NT2/D1 (cell line): Measurements from ENCODE around the gene SMTN.
"Not testable (repeated sequence)": the region's sequence is repeated elsewhere in the genome, so short reads cannot be mapped to it uniquely, and the experiment has no call there.

Experiments used
- DNase-seq: peaks from one replicate; pipeline ENCODE4 v3.0.0-alpha.2; 2011; ENCODE audit warnings: low read depth, low spot score
- H3K27me3 ChIP-seq: 2 replicates; pipeline ENCODE4 v1.6.0; 2011; ENCODE audit warnings: mild to moderate bottlenecking; ENCODE audit not compliant: insufficient read length, insufficient read depth
- H3K36me3 ChIP-seq: 2 replicates; pipeline ENCODE4 v1.6.1; 2011; ENCODE audit warnings: mild to moderate bottlenecking, low read length, mixed read lengths; ENCODE audit not compliant: insufficient read depth, insufficient read length
- H3K4me1 ChIP-seq: 2 replicates; pipeline ENCODE4 v1.5.1; 2011; ENCODE audit not compliant: insufficient read depth, insufficient read length
- H3K4me3 ChIP-seq: 2 replicates; pipeline ENCODE4 v1.5.1; 2011; ENCODE audit warnings: low read depth; ENCODE audit not compliant: insufficient read length
- H3K9ac ChIP-seq: 2 replicates; pipeline ENCODE4 v1.6.0; 2011; ENCODE audit warnings: low read depth; ENCODE audit not compliant: insufficient read length
- H3K9me3 ChIP-seq: 2 replicates; pipeline ENCODE4 v1.5.1; 2011; ENCODE audit warnings: mild to moderate bottlenecking, low read length; ENCODE audit not compliant: insufficient read depth
- SUZ12 ChIP-seq: IDR thresholded peaks from 2 replicates; pipeline ENCODE4 v1.6.1; 2011; ENCODE audit not compliant: insufficient read length, insufficient read depth; ENCODE audit errors: extremely low read depth
- YY1 ChIP-seq: IDR thresholded peaks from 2 replicates; pipeline ENCODE4 v1.6.1; 2011; ENCODE audit not compliant: insufficient read length, insufficient read depth
- ZNF274 ChIP-seq: IDR thresholded peaks from 2 replicates; pipeline ENCODE4 v1.6.1; 2011; ENCODE audit warnings: mild to moderate bottlenecking, low read depth, low read length

The SMTN gene

DNA sequence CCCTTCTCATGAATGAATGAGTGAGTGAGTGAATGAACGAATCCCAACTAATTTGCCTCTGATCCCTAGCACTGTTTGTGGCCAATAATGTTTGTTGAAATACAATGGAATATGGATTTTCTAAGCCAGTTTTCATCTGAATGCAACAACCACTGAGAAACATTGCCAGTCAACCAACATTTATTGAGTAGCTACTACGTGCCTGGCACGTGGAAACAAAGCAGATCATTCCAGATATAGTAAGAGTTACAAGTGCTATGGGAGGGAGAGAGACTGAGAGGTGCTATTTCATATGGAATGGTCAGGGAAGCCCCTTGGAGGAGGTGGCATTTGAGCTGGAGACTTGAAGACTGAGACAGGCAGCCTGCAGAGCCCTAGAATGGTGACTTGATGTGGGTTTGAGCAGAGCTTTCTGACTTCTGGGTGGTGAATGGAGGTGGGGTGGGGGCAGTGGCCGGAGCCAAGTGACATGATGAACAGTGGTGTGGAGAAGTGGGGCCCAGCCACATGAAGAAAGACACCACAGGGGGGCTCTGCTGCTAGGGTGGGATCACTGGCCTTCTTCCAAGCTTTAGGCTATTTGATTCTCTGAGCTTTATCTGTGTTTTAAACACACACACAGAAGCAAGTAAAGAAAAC, 35.1 kb upstream of the SMTN start:
- no peak for TF ChIP-seq ZNF274
- no peak for TF ChIP-seq YY1
- no peaks in the 10 kb centered on the region for H3K36me3 ChIP-seq
- H3K27me3 ChIP-seq = no peaks in the 10 kb centered on the region
- peaks cover 9% of the 10 kb centered on the region; the same call in 1 of the 2 replicates for H3K9me3 ChIP-seq
- DNase-seq = no peak
- no peak overlapping the region for H3K4me3 ChIP-seq
- no peak overlapping the region for H3K9ac ChIP-seq
- H3K4me1 ChIP-seq = no peaks in the 10 kb centered on the region

DNA sequence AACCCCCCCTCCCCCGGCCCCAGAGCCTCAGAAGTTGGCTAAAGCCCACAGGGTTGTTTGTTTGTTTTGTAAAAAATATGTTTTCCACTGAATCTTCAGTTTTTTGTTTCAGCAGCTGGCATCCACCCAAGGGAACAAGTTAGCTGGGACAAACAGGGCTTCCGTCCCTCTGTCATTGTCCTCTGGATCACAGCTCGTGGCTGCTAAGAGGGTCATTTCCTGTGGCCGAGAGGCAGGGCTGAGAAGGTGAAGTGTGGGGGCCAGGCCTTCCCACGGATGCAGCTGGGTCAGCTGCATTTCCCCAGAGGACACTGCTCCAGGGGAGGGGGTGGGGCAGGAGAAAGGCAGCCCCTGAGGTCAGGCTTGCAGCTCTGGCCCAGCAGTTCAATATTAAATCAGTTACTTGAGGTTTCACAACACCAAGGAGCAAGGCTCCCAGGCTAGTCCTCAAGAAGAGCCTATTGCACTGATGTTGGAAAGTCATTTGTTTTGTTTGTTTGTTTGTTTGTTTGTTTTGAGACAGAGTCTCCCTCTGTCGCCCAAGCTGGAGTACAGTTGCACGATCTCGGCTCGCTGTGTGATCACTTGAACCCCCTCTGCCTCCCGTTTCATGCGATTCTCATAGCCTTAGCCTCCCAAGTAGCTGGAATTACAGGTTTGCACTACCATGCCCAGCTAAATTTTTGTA, 34.4 kb upstream of the SMTN start:
- H3K36me3 ChIP-seq = no peaks in the 10 kb centered on the region
- H3K9ac ChIP-seq = no peak overlapping the region
- H3K9me3 ChIP-seq = peaks cover 9% of the 10 kb centered on the region; the same call in 1 of the 2 replicates
- no peak for DNase-seq
- no peaks in the 10 kb centered on the region for H3K27me3 ChIP-seq
- no peaks in the 10 kb centered on the region for H3K4me1 ChIP-seq
- H3K4me3 ChIP-seq = no peak overlapping the region
- TF ChIP-seq YY1 (no peak), ZNF274 (no peak), SUZ12 (no peak)

DNA sequence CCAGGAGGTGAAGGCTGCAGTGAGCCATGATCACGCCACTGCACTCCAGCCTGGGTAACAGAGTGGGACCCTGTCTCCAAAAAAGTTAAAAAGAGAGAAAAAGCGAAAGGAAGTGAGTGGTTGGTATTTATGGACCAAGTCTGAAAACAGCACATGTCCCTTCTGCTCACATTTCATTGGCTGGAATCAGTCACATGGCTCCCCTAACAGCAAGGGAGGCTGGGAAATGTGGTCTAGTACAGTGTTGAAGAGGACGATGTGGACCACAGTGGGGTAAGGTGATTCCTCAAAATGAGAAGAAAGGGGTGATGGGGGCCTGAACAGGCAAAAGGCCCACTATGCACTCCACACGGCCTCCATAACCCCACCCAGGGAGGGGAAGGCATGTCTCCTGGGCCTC, 32.5 kb upstream of the SMTN start:
- no peak for DNase-seq
- TF ChIP-seq SUZ12 (no peak), YY1 (no peak), ZNF274 (no peak)
- Histone ChIP-seq H3K36me3 (no peaks in the 10 kb centered on the region), H3K4me1 (no peaks in the 10 kb centered on the region), H3K27me3 (no peaks in the 10 kb centered on the region), H3K4me3 (no peak overlapping the region), H3K9ac (no peak overlapping the region), H3K9me3 (peaks cover 9% of the 10 kb centered on the region; the same call in 1 of the 2 replicates)

DNA sequence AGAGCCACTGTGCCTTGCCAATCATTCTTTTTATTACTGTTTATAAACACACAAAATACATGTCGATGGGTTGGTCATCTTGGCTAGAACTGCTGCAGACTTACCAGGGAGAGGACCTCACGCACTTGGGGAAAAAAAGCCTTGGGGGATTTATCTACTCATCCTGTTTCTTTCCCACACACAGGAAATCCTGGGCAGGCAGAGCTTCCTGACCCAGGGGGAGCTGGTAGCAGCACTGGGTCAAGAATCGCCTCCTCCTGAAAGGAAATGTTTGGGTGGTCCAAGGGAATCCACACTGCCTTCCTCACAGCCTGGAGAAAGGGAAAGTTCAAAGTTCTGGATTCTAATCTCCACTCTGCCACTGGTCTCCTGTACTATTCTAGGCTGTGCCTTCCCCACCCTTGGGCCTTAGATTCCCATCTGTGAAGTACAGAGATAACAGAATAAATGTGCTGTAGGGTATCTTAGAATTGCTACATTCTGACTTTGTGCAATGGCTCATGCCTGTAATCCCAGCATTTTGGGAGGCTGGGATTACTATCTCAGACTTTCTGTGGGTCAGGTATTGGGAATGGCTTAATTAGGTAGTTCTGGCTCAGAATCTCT, 31.2 kb upstream of the SMTN start:
- Histone ChIP-seq H3K9ac (no peak overlapping the region), H3K4me3 (no peak overlapping the region), H3K9me3 (peaks cover 9% of the 10 kb centered on the region; the same call in 1 of the 2 replicates), H3K36me3 (no peaks in the 10 kb centered on the region), H3K27me3 (no peaks in the 10 kb centered on the region), H3K4me1 (no peaks in the 10 kb centered on the region)
- TF ChIP-seq SUZ12 = no peak
- no peak for TF ChIP-seq YY1
- TF ChIP-seq ZNF274 = no peak
- DNase-seq = no peak

DNA sequence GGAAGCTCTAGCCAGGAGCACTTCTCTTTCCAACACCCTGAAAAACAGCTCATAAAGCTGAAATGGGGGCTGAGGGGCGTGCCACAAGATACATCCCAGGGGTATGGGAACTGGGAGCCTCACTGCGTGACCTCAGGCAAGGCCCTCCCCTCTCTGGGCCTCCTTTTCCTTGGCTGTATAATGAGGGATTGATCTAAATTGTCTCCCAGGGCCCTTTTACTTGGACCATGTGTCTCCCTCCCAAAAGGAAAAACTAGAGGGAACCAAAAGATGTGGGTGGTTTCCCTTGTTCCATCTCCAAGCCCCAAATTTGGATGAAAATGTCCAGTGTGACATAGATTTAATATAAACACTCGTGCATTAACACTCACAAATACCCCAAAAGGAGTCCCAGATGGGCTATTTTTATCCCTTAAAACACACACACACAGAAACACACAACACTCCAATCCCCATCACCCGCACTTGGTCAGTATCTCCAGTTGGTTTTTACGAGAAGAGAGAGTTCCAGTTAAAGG, 25.9 kb upstream of the SMTN start:
- H3K9me3 ChIP-seq = no peaks in the 10 kb centered on the region
- H3K9ac ChIP-seq = no peak overlapping the region
- no peaks in the 10 kb centered on the region for H3K36me3 ChIP-seq
- H3K4me1 ChIP-seq = peaks cover 4% of the 10 kb centered on the region
- H3K27me3 ChIP-seq = no peaks in the 10 kb centered on the region
- no peak for DNase-seq
- TF ChIP-seq ZNF274 (no peak), SUZ12 (no peak), YY1 (no peak)
- H3K4me3 ChIP-seq = no peak overlapping the region

DNA sequence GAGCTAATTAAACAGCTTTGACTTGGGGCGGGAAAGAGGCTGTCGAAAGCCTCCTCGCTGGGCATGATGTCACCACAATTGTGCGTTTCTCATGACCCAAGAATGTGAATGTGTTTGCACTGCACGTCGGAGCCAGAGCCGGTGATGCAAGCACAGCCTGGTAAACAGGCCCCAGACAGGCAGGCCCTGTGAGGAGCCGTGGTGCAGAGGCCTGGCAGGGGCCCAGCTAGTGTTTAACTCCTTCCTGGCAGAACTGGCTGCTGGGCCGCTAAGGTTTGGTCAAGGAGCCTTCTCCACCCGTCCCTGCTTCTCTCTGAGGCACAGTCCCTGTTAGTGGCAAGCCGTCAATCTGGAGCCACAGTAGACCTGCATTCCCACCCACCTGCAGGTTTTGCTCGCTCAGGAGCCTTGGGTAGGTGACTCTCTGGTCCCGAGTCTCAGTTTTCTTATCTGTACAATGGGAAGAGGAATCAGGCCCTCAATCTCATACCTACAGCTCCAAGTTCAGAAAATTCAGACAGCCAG, 25.4 kb upstream of the SMTN start:
- DNase-seq = no peak
- Histone ChIP-seq H3K27me3 (no peaks in the 10 kb centered on the region), H3K9ac (no peak overlapping the region), H3K4me1 (peaks cover 4% of the 10 kb centered on the region), H3K4me3 (no peak overlapping the region), H3K9me3 (no peaks in the 10 kb centered on the region), H3K36me3 (no peaks in the 10 kb centered on the region)
- no peak for TF ChIP-seq SUZ12

DNA sequence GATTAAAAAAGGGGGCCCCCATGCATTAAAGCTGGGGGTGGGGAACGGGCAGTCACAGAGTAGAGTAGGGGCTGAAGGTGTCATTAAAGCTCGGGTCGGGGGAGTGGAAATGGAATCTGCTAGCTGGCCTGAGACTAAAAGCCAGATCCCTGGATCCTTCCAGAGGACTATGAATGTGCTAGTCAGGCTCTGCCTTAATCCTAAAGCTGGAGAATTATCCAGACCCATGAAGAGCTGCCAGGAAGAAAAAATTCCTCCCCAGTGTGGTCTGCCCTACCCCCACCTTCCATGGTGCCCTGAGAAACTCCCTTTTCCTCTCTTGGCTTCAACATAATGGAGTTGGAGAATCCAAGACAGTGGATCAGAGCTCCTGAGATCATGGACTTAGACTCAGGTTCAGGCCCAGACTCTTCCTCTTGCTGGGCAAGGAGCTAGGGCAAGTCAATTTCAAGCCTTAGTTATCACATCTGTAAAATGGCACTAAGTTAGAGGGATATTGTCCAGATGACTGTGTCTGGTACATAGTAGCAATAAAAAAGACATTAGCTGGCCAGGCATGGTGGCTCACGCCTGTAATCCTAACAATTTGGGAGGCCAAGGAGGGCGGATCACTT, 24.0 kb upstream of the SMTN start:
- no peaks in the 10 kb centered on the region for H3K9me3 ChIP-seq
- peaks cover 4% of the 10 kb centered on the region for H3K4me1 ChIP-seq
- no peaks in the 10 kb centered on the region for H3K27me3 ChIP-seq
- H3K36me3 ChIP-seq = no peaks in the 10 kb centered on the region
- H3K4me3 ChIP-seq = no peak overlapping the region
- TF ChIP-seq ZNF274 (no peak), YY1 (no peak), SUZ12 (no peak)
- DNase-seq = no peak
- no peak overlapping the region for H3K9ac ChIP-seq

DNA sequence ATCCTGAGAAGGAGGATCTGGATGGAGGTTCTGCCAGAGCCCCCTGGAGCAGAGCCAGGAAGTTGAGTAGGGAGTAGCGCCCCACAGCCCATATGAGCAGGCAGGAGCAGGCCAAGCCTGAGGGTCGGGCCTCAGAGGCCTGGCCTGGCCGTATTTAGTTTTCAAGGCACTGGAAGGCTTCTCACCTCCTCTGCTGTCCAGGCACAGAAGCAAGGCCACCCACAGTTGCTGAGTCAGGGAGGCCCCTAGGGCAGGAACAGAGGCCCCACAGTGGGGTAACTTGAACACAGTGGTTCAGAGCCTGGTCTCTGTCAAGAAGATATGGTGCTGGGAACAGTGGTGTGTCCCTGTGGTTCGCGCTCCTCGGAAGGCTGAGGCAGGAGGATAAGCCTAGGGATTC, 21.5 kb upstream of the SMTN start:
- not testable (repeated sequence) for H3K36me3 ChIP-seq, H3K4me1 ChIP-seq, H3K9ac ChIP-seq, DNase-seq, H3K4me3 ChIP-seq, H3K27me3 ChIP-seq, H3K9me3 ChIP-seq
